Activated CD4-positive, CD25-positive, alpha-beta regulatory T cell (primary cell): Measurements from ENCODE around the gene CACNA1C.

ENCODE experiments used
- DNase-seq, 4 experiments: peaks; one replicate each; lab custom pipeline; 2025; lab: John Stamatoyannopoulos, UW

CACNA1C gene

DNA sequence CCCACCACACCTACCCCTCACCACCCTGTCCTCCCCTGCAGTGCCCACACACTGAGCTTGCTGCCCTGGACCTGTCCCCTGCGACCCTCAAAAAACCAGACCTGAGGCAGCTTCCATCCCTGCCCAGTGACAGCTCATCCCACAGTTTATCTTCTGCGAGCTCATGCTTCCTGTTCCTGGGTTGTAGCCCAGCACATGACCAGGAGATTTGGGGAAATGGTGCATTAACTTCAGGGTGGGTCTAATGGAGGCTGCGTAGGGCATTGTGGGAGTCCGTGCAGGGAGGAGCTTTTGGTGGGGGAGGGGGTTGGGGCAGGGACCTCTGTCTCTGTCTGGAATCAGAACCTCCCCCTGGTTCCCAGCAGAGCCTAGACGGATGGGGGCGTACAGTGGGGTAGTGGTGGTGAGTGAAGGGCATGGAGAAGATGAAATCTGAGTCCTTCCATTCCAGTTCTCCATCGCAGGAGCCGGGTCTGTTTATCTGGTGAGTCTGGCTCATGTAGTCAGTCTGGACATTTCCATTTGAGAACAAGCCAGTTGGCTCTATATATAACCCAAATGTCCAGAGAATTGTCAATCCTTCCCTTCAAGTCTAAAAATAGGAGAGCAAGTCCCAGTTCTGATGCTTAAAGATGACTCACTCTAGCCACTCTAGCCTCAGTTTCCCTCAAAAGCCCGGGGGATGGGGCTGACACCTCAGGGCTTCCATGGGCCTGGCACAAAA is 270.9 kb downstream of the CACNA1C start:
- no peak for DNase-seq

DNA sequence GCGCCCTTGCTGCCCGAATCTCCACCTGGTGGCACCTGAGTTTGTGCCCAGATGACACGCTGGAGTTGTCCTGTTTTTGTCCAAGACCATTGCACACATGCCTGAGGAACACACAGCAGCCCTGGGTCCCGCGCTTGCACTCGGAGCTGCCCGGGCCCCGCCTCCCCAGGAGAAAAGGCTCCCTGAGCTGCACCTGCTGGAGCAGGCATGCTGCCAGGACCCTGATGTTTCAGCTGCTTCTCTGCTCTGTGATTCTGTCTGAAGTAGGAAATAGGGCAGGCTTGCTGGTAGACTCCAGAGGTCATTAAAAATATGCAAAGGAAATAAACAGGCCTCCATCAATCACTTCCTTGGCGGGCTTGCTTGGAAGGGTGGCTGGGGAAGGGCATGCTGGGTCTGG is 271.6 kb downstream of the CACNA1C start:
- DNase-seq = no peak

DNA sequence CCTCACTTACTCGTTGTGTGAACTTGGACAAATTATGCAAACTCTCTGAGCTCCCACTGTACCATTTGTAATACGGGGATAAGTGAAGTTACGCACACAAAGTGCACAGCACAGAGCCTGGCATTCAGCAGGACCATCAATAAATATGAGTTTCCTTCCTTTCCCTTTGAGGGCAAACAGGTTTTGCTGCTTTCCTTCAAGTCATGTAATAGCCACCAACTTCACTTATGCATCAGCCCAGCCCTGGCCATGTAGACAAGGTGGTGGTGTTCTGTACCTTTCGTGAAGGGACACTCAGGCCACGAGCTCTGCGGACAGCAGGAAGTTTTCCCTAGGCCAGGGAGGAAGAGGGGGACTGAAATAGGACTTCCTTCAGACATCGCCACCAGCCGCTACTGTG is 272.7 kb downstream of the CACNA1C start:
- no peak for DNase-seq

DNA sequence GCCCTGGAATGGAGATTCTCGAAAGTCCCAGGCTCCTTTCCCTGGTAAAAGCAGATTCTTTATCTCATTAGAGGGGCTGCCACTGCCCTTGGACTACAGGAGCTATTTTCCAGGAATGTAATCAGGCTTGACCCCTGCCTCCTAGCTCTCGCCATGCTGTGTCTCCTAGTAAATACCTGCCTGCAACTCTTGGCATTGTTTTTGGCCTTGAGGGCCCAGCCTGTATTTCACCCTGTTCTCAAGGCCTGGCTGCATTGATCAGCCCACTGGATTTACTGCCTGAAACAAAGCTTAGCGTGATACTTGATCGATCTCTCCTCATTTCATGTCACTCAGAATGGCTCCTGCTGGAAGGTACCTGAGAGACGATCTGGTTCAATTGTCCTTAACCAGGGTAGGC is 273.7 kb downstream of the CACNA1C start:
- no peak for DNase-seq

DNA sequence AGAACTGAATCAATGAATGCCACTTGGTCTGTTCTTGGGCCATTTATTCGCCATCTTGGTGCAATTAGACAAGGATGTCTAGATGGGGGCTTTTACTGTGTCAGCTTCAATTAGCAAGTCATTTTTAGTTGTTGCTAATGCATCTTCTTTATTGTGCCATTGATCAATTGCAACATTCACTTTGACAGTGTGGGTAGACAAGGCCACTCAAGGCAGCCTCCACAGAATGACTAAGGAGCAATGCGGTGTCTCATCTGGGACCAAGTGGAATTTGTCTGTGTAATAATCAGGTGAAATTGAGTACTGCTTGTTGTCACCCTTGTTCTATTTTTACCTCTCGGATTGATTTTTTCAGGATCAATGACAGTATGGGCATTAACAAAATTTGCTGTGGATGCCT is 275.9 kb downstream of the CACNA1C start:
- DNase-seq = no peak

DNA sequence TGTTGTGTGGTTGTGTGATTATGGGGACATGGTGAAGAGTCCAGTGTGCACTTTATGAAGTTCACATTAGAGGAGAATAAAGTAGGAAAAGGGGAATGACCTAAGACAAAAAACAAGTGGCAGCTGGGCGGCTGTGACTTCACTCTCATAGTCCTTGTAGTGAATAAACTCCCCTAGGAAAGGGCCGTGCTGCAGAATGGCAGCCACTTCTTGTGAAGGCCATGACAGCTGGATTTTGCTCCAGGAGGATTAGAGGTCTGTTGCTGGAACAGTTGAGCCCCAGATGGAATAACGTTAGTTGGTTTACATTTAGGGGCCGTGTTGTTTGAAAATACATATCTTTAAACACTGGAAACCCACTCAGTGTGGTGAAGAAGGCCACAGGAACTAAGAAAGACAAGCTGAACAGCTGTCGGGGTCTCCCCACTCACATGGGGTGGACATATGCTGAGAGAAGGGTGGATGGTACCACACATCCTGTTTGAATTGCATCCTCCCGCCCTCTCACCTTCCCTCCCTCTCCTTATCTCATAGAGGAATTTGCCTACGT is 276.9 kb downstream of the CACNA1C start:
- no peak for DNase-seq

DNA sequence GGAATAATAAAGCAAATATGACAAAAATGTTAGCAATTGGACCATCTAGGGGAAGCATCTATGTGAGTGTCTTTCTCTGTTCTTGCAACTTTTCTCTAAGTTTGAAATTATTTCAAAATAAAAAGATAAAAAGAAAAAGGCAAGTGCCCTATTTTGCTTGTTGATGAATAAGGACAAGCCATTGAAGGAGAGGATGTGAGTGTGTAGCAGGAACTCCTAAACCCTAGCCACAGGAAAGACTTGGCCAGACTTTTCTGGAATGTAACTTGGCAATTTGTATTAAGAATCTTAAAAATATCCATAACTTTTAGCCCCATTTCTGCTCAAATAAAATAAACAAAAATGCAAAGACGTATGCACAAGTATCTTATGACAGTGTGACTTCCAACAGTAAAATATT is 279.4 kb downstream of the CACNA1C start:
- DNase-seq = no peak

DNA sequence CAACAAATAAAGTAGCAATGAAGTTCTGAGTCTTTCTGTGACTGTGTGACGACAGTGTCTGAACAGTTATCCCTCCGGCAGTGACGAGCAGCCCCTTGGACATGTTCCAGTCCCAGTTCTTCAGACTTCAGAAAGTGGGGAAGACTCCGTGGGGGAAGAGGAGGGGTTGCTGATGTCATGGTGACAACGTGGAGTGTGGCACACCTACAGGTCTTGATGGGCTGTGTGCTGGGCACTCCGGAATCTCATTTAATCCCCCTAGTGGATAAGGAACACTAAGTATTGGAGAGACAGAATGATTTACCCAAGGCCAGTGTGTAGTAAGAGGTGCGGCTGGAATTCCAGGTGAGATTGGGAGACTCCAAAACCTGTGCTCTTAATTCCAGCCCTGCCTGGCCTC is 280.2 kb downstream of the CACNA1C start:
- no peak for DNase-seq

DNA sequence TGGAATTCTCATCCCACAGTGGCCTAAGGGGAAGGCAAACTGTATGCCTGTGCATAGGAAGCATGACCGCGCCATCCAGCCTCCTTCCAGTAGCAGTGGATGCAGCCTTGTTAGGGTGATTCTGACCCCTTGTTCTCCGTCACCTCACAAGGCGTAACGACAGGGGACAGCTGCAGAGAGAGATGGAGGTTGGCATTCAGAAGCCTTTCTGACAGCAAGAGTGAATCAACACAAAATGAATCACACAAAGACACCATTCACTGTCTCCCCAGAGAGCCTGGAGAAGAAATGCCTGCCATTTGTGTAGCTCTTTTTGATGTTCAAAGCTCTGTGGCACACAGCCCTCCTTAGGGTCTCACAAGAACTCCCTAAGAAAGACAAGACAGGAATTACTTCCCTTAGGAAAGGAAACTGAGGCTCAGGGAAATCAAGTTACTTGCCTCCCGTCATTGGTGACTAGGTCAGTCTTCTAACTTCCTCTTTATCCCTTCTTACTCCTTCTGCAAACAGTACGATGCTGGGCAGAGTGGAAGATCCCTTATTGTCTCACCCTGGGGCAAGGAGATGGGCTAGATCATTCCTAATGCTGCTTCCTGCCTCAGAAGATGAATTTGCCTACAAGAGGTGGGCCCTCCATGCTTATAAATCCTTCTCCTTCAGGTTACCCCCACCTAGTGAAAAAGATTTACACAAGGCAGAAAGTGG is 280.9 kb downstream of the CACNA1C start:
- no peak for DNase-seq

DNA sequence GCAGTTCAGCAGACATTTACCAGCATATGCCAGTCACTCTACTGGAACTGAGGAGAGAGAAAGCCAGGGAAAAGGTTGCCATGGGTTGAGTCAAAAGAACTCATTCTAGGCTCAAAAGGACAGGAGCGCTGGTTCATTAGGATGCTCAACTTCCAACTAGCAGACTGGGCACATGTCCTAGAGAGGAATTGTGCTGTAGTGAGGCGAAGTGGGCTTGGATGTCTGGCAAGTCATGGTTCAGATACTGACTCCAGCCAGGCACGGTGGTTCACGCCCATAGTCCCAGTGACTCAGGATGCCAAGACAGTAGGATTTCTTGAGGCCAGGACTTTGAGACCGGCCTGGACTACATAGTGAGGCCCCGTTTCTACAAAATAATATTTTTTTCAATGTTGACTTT is 281.5 kb downstream of the CACNA1C start:
- DNase-seq = no peak

DNA sequence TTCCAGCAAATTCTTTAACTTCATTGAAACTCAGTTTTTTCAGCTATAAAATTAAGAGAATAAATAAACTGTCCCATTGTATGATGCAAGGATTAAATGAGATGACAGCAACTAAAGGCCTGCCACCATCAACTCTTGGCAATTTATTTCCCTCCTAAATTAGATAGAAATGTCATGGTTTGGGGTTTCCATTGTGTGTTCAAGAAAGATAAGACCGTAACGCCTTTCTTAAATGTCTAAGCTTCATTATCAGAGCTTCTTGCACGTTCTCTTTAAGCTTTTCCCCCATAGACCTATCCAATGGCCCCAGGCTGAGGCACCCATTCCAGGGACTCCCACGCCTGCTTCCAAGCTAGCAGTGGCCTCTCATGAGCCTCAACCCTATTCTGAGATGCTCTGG is 281.9 kb downstream of the CACNA1C start:
- no peak for DNase-seq

DNA sequence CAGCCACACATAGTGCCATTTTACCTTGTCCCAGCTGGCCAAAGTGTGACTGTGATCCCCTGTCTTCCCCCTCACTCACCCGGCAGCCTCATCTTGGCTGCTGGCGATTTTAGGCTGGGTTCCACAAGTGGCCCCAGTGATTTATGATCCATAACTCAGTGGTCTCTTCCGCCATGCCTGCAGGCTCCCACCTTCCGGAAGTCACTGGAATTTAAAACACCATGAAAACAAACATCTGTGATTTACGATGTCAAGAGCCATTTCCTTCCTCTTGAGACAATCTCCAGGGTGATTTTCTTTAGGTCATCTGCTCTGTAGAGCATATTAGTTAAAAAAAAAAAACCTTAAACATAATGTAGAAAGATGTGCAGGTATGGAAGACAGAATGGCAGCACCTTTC is 282.3 kb downstream of the CACNA1C start:
- no peak for DNase-seq

DNA sequence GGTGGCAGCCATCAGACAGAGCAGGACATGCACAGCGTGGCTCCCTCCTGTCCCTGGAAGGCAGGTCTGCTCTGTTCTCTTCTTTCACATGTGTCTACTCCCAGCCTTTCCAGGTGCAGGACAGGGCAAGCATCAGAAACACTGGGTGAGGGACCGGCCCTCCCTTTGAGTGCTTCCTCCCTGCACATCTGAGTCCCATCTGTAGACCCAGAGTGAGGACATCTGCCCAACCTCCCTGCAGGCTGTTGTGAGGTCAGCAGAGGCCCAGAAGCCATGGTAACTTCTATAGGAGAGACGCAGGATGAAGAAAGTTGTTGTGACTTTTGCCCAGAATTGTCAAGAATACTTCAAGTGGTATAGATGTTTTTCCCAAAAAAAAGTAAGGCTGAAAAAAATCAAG is 282.7 kb downstream of the CACNA1C start:
- DNase-seq = no peak

DNA sequence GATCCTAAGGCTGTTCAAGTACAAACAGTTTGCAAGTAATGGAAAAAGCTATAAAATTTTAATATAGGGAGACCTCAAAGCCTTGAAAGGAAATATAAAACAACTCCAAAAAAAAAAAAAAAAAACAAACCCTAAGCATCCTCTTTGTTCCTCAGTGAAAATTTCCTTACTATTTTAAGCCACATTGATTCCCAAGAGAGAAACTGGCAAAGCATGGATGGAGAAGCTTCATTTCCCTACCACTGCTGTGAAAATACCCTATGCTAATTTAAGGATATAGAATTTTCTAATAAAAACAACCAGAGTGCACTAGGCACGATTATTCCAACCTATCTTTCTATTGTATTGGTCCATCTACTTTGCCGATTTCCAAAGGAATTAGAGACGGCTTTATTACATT is 283.1 kb downstream of the CACNA1C start:
- DNase-seq = no peak

DNA sequence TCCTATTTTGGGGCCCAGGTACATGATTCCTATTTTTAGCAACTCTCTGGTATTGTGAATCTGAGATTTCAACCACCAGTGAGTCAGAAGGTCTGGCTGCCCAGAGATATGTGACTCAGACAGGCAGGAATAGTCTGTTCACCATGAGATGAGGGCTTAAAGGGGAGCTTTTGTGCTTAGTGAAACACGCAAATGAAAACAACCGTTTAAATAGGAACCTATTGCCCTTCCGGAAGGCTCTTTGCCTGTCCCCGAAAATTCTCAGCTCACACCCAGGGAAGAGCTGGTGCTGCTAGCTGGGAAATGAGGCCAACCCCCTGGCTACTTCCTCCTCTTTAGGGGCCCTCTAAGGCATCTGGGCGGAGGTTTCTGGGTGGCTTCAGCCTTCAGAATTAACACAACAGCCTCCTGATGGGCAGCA is 283.6 kb downstream of the CACNA1C start:
- no peak for DNase-seq

DNA sequence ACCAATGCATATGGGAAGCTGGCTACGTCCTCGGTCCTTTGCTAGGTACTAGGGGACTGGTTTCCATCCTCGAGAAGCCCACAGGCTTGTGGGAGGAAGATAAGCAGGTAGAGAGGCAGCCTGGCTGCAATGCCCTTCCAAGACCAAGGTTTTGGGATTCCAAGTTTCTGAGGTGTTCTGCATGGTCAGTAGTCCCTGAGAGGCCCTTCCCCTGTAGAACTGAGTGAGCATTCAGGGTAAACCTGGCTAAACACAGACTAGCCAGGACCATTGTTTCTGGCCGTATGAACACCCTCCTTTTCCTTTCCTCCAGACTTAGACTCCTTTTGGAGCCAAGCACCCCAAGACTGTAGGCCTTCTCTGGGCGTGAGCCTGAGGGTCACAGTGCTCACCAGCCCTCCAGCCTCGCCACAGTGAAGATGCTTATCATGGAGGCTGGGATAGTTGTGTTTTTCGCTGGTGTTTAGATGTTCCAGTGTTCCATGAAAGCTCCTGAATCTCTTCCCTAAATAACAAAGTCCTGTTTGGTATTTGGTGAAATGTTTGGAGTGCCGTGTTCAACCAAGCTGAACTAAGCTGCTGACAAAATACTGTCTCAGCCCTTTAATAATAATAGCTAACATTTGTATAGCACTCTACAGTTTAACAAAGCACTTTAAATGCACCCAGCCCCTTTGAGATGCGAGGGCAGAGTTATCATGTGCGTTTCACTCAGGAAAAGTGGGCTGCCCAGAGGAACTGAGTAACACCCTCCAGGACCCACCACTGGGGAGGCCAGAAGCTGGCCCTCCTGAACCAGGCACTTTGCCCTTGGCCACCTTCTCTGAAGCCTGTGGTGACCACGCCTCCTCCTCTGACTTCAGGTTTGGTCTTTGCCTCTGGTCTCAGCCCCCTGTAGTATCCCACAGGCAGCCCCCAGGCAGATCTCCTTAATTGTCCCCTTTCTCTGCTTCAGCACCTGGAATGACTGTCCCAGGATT is 284.5 kb downstream of the CACNA1C start:
- no peak for DNase-seq

DNA sequence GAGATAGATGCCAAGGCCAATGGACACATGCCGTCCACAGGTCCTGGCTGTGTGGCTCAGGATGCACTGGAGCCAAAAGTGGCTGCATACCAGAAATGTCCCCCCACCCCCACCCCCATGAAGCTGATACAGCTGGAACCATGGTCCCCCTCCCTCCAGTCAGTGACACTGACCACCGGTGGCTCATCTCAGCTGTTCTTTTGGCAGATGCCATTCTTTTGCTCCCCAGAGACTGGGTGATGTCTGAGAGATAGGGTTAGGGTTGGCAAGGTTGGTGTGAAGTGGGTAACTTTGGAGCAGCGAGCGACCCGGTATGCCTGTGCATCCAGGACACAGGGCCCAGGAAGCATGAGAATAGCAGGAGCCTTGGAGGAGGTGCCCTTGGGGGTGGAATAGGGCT is 285.6 kb downstream of the CACNA1C start:
- DNase-seq = no peak

DNA sequence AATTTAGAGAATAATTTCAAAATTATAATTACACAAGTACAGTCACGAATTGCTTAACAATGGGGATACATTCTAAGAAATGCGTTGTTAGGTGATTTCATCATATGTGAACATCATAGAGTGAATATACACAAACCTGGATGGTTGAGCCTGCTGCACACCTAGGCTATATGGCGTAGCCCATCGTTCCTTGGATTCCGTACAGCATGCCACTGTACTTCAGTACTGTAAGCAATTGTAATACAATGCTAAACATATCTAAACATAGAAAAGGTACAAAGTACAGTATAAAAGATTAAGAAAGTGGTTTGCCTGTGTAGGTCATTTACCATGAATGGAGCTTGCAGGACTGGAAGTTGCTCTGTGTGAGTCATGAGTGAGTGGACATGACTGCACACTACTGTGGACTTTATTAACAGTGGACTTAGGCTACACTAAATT is 286.2 kb downstream of the CACNA1C start:
- DNase-seq = no peak

DNA sequence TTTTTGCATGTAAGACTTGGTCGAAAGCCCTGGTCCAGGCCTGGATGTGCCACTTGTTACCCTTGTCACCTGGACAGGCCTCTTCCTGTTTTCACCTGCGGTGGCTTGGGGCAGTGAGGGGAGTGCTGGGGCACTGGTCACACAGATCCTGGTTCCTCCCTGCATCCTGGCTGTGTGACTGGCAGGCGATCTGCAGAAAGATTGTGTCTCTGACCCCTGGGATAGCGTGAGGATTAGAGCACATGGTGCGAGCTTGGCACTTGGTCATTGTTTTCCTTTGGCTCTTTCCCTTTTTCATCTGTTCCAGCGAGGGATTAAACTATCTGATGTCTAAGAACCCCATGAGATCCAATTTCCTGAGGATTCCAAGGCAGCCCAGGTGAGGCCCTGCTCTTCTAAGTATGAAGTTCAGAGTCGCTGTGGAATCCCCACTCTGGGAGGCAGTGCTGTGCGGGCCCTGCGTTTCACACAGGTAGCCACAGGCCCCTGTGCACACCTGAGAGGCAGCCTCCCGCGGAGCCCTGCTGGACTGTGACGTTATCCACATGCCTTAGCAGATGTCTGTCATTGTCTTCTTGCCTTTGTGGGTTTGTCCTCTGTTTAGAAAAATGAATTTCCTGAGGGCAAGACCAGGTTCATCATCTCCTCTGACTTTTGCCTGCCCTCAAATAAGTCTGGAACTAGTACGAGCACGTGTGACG is 288.4 kb downstream of the CACNA1C start:
- no peak for DNase-seq

DNA sequence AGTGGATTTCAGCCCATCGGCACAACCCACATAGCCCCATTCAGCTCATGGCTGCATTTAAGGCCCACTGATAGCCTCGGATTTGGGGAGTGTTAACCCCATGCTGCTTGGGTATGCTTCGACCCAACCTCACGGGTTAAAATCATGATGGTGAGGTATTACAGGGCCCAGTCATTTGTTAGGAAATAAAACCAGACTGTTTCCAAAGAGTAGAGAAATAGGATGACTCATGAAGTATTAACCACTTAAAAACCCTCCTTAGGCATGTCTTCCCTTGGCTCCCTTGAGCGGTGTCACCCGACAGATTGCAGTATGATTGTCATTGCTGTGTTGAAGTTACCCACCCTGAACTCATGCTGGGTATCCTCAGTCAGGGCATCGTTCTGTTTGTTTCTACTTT is 289.1 kb downstream of the CACNA1C start:
- no peak for DNase-seq

DNA sequence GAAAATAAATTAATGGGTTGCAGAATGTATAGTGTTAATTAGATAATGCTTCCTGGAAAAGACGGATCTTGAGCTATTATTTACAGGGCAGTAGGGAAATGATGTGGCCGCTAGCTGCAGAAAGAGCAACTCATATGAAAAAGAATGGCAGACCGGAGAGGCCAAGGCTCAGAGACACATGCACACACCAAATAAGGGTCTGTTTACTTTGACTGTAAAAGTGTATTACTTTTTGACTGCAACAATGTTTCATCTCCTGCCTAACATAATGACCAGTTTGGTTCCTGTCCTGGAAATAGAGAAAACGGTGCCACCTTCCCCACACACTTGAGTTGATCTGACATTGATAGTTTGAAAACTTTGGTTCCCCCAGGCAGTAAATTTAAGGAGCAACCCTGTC is 290.9 kb downstream of the CACNA1C start:
- DNase-seq = no peak

DNA sequence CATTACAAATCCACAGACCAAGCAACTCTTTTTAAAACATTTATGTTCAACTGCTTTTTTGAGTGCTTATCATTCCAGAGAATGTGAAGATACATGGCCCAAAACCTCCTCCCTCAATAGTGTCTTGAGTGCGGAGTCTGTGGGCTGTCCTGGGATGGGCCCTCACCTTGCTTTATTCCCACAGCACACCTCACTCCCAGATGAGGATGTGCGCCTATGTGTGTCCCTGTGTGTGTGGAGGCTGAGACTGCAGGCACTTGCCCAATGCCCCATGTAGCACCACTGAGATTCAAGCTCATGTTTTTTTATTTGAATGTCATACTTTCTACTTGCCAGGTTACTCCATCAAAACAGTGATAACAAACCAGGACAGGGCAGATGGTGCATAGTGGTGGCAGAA is 291.7 kb downstream of the CACNA1C start:
- no peak for DNase-seq
